IMR-90 (cell line): ENCODE results near the gene OXA1L. TPM values are rescaled to one million over a fixed set of nuclear protein-coding genes. Genes with fewer than 3 reads are reported as not detected.

Source experiments
- ATAC-seq: fragments of 200-7000 bp; cut with Tn5 transposase; 2 replicates; pipeline ENCODE4 v1.9.1; 2020; ENCODE audit warnings: low read depth, mild to moderate bottlenecking, moderate library complexity
- BruUV-seq: library from RNA; stranded (reverse); fragments of 400-500 nt; replicated peaks from 2 replicates; lab custom pipeline; 2021; lab: Mats Ljungman, UMichigan
- CTCF ChIA-PET: fragments of 300-600 bp; formaldehyde crosslinking; extraction: SDS; loops from one replicate; lab custom pipeline; 2021; ENCODE audit warnings: antibody characterized with exemption; lab: Yijun Ruan, JAX
- POLR2A ChIA-PET: fragments of 300-600 bp; sonication (Branson Sonifier 250); formaldehyde crosslinking; loops from one replicate; lab custom pipeline; 2022; ENCODE audit warnings: antibody characterized with exemption; ENCODE audit not compliant: unreplicated experiment; lab: Charles Lee
- DNase-seq: peaks from one replicate; pipeline ENCODE4 v3.0.0; 2013
- H2AFZ ChIP-seq: replicated peaks from 2 replicates; pipeline ENCODE3; 2013; ENCODE audit warnings: low read length, mild to moderate bottlenecking; ENCODE audit not compliant: poor library complexity
- H2AK5ac ChIP-seq: 2 replicates; pipeline ENCODE4 v1.6.1; 2013; ENCODE audit warnings: low read depth, low read length, inconsistent platforms
- H2AK9ac ChIP-seq: replicated peaks from 2 replicates; pipeline ENCODE3; 2013; ENCODE audit warnings: mild to moderate bottlenecking, low read depth, low read length, moderate library complexity; ENCODE audit not compliant: poor library complexity
- H2BK120ac ChIP-seq: 2 replicates; pipeline ENCODE4 v1.6.1; 2013; ENCODE audit warnings: low read depth, low read length, inconsistent platforms
- H2BK15ac ChIP-seq: 3 replicates; pipeline ENCODE4 v1.6.1; 2013; ENCODE audit warnings: low read depth, low read length, inconsistent platforms
- H2BK20ac ChIP-seq: 2 replicates; pipeline ENCODE4 v1.6.1; 2013; ENCODE audit warnings: low read depth, mild to moderate bottlenecking, inconsistent platforms, low read length, moderate library complexity
- H2BK5ac ChIP-seq: 2 replicates; pipeline ENCODE4 v1.6.1; 2013; ENCODE audit warnings: mild to moderate bottlenecking, low read depth, low read length, inconsistent platforms; ENCODE audit not compliant: poor library complexity, severe bottlenecking
- H3K14ac ChIP-seq: replicated peaks from 2 replicates; pipeline ENCODE4 v1.6.1; 2013; ENCODE audit warnings: low read depth, low read length, inconsistent platforms
- H3K18ac ChIP-seq: 2 replicates; pipeline ENCODE4 v1.6.1; 2013; ENCODE audit warnings: low read depth, low read length, control low read depth
- H3K23ac ChIP-seq: 2 replicates; pipeline ENCODE4 v1.6.1; 2013; ENCODE audit warnings: low read depth, low read length, inconsistent platforms
- H3K27ac ChIP-seq: 2 replicates; pipeline ENCODE4 v1.5.1; 2013; ENCODE audit warnings: mild to moderate bottlenecking, control low read depth, low read length; ENCODE audit not compliant: insufficient read depth
- H3K27me3 ChIP-seq: 2 replicates; pipeline ENCODE4 v1.6.1; 2013; ENCODE audit warnings: low read length; ENCODE audit not compliant: control insufficient read depth, insufficient read depth
- H3K36me3 ChIP-seq: 2 replicates; pipeline ENCODE4 v1.6.1; 2013; ENCODE audit warnings: low read length, mixed read lengths; ENCODE audit not compliant: control insufficient read depth, insufficient read depth
- H3K4ac ChIP-seq: 2 replicates; pipeline ENCODE4 v1.6.1; 2013; ENCODE audit warnings: low read depth, low read length, inconsistent platforms
- H3K4me1 ChIP-seq: 2 replicates; pipeline ENCODE4 v1.6.1; 2013; ENCODE audit warnings: low read length, mixed read lengths; ENCODE audit not compliant: control insufficient read depth, insufficient read depth
- H3K4me2 ChIP-seq: 2 replicates; pipeline ENCODE4 v1.6.1; 2013; ENCODE audit warnings: low read depth, mild to moderate bottlenecking, control low read depth, low read length, moderate library complexity
- H3K4me3 ChIP-seq: 2 replicates; pipeline ENCODE4 v1.5.1; 2013; ENCODE audit warnings: low read depth, mild to moderate bottlenecking, control low read depth, low read length, moderate library complexity; ENCODE audit not compliant: insufficient read depth
- H3K56ac ChIP-seq: 2 replicates; pipeline ENCODE4 v1.6.1; 2013; ENCODE audit warnings: low read length, inconsistent platforms; ENCODE audit not compliant: insufficient read depth; ENCODE audit errors: extremely low read depth
- H3K79me1 ChIP-seq, 2 experiments: 2 replicates each; pipeline ENCODE4 v1.6.1; 2013; ENCODE audit warnings: low read length in 2 of 2, inconsistent platforms in 1 of 2, low read depth in 1 of 2
- H3K9ac ChIP-seq: 2 replicates; pipeline ENCODE4 v1.6.1; 2013; ENCODE audit warnings: low read depth, low read length, control low read depth
- H3K9me1 ChIP-seq: 2 replicates; pipeline ENCODE4 v1.6.1; 2013; ENCODE audit warnings: low read length, inconsistent platforms; ENCODE audit not compliant: insufficient read depth
- H3K9me3 ChIP-seq: 2 replicates; pipeline ENCODE4 v1.6.1; 2013; ENCODE audit warnings: low read length; ENCODE audit not compliant: control insufficient read depth, insufficient read depth
- H4K20me1 ChIP-seq: 2 replicates; pipeline ENCODE4 v1.6.1; 2013; ENCODE audit warnings: low read length, inconsistent platforms; ENCODE audit not compliant: insufficient read depth
- H4K5ac ChIP-seq: 2 replicates; pipeline ENCODE4 v1.6.1; 2013; ENCODE audit warnings: mild to moderate bottlenecking, low read depth, low read length, control low read depth
- H4K8ac ChIP-seq, 2 experiments: 2 replicates each; pipeline ENCODE4 v1.6.1; 2013; ENCODE audit warnings: low read depth in 2 of 2, low read length in 2 of 2, control low read depth in 1 of 2, inconsistent platforms in 1 of 2
- H4K91ac ChIP-seq: 2 replicates; pipeline ENCODE4 v1.6.1; 2013; ENCODE audit warnings: low read depth, low read length, inconsistent platforms; ENCODE audit not compliant: insufficient read depth
- CEBPB ChIP-seq: IDR thresholded peaks from 2 replicates; pipeline ENCODE4 v1.6.1; 2012; ENCODE audit warnings: low read depth, low read length, improper control_type of control experiment
- CHD1 ChIP-seq: IDR thresholded peaks from 2 replicates; pipeline ENCODE4 v1.6.1; 2012; ENCODE audit warnings: low read depth, low read length, improper control_type of control experiment
- MXI1 ChIP-seq: IDR thresholded peaks from 2 replicates; pipeline ENCODE4 v1.6.1; 2012; ENCODE audit warnings: low read depth, mild to moderate bottlenecking, low read length, moderate library complexity, borderline replicate concordance
- NFE2L2 ChIP-seq: fragments of 150-350 bp; IDR thresholded peaks from 2 replicates; pipeline ENCODE4 v1.6.1; 2016; ENCODE audit warnings: low read depth, mild to moderate bottlenecking, low read length
- POLR2A ChIP-seq: IDR thresholded peaks from 2 replicates; pipeline ENCODE4 v1.6.1; 2012; ENCODE audit warnings: mild to moderate bottlenecking, low read depth, low read length
- RAD21 ChIP-seq: IDR thresholded peaks from 2 replicates; pipeline ENCODE4 v1.6.1; 2012; ENCODE audit warnings: low read length, improper control_type of control experiment
- RCOR1 ChIP-seq: IDR thresholded peaks from 2 replicates; pipeline ENCODE4 v1.6.1; 2012; ENCODE audit warnings: mild to moderate bottlenecking, low read length, improper control_type of control experiment; ENCODE audit not compliant: insufficient replicate concordance
- SMC3 ChIP-seq: fragments of 150-350 bp; IDR thresholded peaks from 2 replicates; pipeline ENCODE4 v1.6.1; 2016; ENCODE audit warnings: low read depth, mild to moderate bottlenecking, antibody characterized with exemption, low read length, moderate library complexity
- WGBS, 2 experiments: methylation state at CpG; one replicate each; pipeline versions ENCODE4 v1.1.5 to v1.1.7; 2013; ENCODE audit warnings: missing lambda C conversion rate in 2 of 2; ENCODE audit not compliant: insufficient read length in 1 of 2; ENCODE audit errors: extremely low coverage in 2 of 2; 5-methylcytosine and 5-hydroxymethylcytosine counted together
- dilution Hi-C: fragments of 300-500 bp; cut with HindIII; formaldehyde crosslinking; loops from one replicate; pipeline ENCODE4 v1.14.3; 2018; ENCODE audit warnings: low sequenced_read_pairs; ENCODE audit not compliant: unreplicated experiment
- in situ Hi-C: fragments of 300-500 bp; cut with MboI; formaldehyde crosslinking; loops from 3 replicates; pipeline ENCODE4 v1.14.3; 2019; ENCODE audit warnings: low sequenced_read_pairs, inconsistent platforms, mixed read lengths
- intact Hi-C: fragments of 100-400 bp; cut with micrococcal nuclease; formaldehyde crosslinking; loops from 2 replicates; pipeline ENCODE4 v1.10.0; 2022
- polyA plus RNA-seq, 3 experiments: library from polyadenylated mRNA; depleted of rRNA; stranded (reverse); fragments of >200 nt; gene quantifications; 2 replicates each; pipeline ENCODE4 v1.2.3, GENCODE V29; 2012; ENCODE audit warnings: low replicate concordance in 1 of 3
- total RNA-seq: library from RNA; depleted of rRNA; stranded (reverse); fragments of >200 nt; gene quantifications from 2 replicates; pipeline ENCODE4 v1.2.3, GENCODE V29; 2012
- TF ChIP-seq, protein P1 (sequence below): conservative IDR thresholded peaks from 2 replicates; pipeline ENCODE4 v1.5.1; 2012; ENCODE audit warnings: mild to moderate bottlenecking, low read depth, low read length, improper control_type of control experiment
- TF ChIP-seq, protein P2 (sequence below): fragments of 150-350 bp; IDR thresholded peaks from 2 replicates; pipeline ENCODE4 v1.6.1; 2017; ENCODE audit warnings: mild to moderate bottlenecking, antibody characterized with exemption, low read length, low read depth
- TF ChIP-seq, protein P3 (sequence below): fragments of 150-350 bp; IDR thresholded peaks from 2 replicates; pipeline ENCODE4 v1.6.1; 2016; ENCODE audit warnings: low read depth, mild to moderate bottlenecking, low read length, moderate library complexity, borderline replicate concordance

Gene OXA1L
- total and polyA plus RNA-seq, 2 of the 4 experiments (the other 2 are of a cell fraction) = 47.3 to 113 TPM

DNA sequence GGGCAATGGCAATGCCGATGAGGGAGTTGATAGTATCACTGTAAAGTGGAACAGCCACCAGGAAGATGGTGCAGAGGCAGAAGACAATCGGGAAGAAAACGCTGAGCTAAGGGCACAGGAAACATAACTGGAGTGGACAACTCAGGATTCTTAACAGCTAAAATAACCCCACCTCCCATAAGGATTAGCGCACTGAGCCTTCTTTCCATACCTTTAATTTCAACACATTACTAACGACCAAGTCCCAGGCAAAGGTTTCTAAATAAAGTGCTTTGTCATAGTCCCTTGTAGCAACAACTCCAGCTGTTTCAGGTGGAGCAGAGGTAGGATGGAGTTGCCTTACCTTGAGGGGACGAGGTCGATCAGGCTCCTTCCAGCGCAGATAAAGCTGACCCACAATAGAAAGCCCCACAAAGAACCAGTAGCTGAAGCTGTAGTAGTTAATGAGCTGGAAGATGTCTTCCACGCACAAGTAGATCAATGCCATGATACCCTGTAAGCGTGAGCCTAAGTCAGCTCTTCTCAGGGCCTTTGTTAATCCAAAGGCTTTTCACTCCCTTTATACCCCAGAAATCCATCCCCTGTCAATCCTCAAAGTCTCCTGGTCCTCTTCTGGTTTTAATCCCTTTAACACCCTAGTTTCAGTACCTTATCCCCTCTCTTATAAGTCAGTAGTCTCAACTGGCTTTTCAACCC lies 7.7 kb downstream of the OXA1L start:
- Histone ChIP-seq H3K9me3 (no peaks in the 10 kb centered on the region), H2AK5ac (no peak overlapping the region), H3K56ac (no peak overlapping the region), H3K36me3 (peaks cover 40% of the 10 kb centered on the region), H3K9me1 (no peaks in the 10 kb centered on the region), H3K18ac (no peak overlapping the region), H4K8ac (no peak overlapping the region), H3K23ac (no peak overlapping the region), H4K20me1 (no peaks in the 10 kb centered on the region), H2BK5ac (no peak overlapping the region), H3K4me1 (no peaks in the 10 kb centered on the region), H4K91ac (no peak overlapping the region), H4K5ac (no peak overlapping the region), H3K27ac (no peak overlapping the region), H3K79me1 (peaks cover 13 to 19% of the 10 kb centered on the region in 2 experiments), H2BK20ac (no peak overlapping the region), H3K4ac (no peak overlapping the region), H3K4me3 (no peak overlapping the region), H2AK9ac (no peak overlapping the region), H3K4me2 (no peak overlapping the region), H2BK15ac (no peak overlapping the region), H3K14ac (no peak overlapping the region), H3K9ac (no peak overlapping the region), H3K27me3 (no peaks in the 10 kb centered on the region), H2BK120ac (no peak overlapping the region), H2AFZ (no peak overlapping the region)
- intact Hi-C loops (no loop called here), dilution Hi-C loops (no loop called here), in situ Hi-C loops (no loop called here)
- no peak for TF ChIP-seq SMC3
- TF ChIP-seq, protein P1, sequence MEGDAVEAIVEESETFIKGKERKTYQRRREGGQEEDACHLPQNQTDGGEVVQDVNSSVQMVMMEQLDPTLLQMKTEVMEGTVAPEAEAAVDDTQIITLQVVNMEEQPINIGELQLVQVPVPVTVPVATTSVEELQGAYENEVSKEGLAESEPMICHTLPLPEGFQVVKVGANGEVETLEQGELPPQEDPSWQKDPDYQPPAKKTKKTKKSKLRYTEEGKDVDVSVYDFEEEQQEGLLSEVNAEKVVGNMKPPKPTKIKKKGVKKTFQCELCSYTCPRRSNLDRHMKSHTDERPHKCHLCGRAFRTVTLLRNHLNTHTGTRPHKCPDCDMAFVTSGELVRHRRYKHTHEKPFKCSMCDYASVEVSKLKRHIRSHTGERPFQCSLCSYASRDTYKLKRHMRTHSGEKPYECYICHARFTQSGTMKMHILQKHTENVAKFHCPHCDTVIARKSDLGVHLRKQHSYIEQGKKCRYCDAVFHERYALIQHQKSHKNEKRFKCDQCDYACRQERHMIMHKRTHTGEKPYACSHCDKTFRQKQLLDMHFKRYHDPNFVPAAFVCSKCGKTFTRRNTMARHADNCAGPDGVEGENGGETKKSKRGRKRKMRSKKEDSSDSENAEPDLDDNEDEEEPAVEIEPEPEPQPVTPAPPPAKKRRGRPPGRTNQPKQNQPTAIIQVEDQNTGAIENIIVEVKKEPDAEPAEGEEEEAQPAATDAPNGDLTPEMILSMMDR = no peak
- no peak for TF ChIP-seq RAD21
- no peak for TF ChIP-seq CHD1
- TF ChIP-seq, protein P2, sequence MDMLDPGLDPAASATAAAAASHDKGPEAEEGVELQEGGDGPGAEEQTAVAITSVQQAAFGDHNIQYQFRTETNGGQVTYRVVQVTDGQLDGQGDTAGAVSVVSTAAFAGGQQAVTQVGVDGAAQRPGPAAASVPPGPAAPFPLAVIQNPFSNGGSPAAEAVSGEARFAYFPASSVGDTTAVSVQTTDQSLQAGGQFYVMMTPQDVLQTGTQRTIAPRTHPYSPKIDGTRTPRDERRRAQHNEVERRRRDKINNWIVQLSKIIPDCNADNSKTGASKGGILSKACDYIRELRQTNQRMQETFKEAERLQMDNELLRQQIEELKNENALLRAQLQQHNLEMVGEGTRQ = no peak
- TF ChIP-seq, protein P3, sequence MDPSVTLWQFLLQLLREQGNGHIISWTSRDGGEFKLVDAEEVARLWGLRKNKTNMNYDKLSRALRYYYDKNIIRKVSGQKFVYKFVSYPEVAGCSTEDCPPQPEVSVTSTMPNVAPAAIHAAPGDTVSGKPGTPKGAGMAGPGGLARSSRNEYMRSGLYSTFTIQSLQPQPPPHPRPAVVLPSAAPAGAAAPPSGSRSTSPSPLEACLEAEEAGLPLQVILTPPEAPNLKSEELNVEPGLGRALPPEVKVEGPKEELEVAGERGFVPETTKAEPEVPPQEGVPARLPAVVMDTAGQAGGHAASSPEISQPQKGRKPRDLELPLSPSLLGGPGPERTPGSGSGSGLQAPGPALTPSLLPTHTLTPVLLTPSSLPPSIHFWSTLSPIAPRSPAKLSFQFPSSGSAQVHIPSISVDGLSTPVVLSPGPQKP = no peak
- no peak for TF ChIP-seq RCOR1
- no peak for TF ChIP-seq MXI1
- TF ChIP-seq POLR2A = no peak
- TF ChIP-seq CEBPB = no peak
- no peak for TF ChIP-seq NFE2L2
- ChIA-PET CTCF (interaction anchor here (0.6 kb wide), 1 partner anchor 245 kb away, joined by 3 read pairs; no protein-coding TSS in a partner anchor), POLR2A (no interaction called here)
- WGBS, 2 experiments = no CpG with 5 or more reads among the region's 10 CpGs
- BruUV-seq = no TSS peak
- no peak for ATAC-seq
- DNase-seq = no peak
